SK-N-MC (cell line): Measurements from ENCODE around the gene SPN.

Experiments
- EZH2 ChIP-seq: fragments of 200-600 bp; sonication (generic); IDR thresholded peaks from one replicate; pipeline ENCODE4 v1.6.1; 2017; ENCODE audit warnings: antibody characterized with exemption
- FOXP2 ChIP-seq: optimal IDR thresholded peaks from 2 replicates; pipeline ENCODE3; 2011; ENCODE audit warnings: mild to moderate bottlenecking, moderate library complexity; ENCODE audit not compliant: insufficient read depth; ENCODE audit errors: extremely low read length, control extremely low read depth
- POLR2AphosphoS5 ChIP-seq: IDR thresholded peaks from 2 replicates; pipeline ENCODE4 v1.6.1; 2012; ENCODE audit warnings: mild to moderate bottlenecking, low read depth, low read length, borderline replicate concordance

GRCh38 chr16:29696881-29697331, 33.9 kb downstream of the SPN start:
- no peak for TF ChIP-seq POLR2AphosphoS5
- no peak for TF ChIP-seq FOXP2
- no peak for TF ChIP-seq EZH2
